Measurements from ENCODE around the gene CRLF2.
"Not testable (repeated sequence)": the region's sequence is repeated elsewhere in the genome, so short reads cannot be mapped to it uniquely, and the experiment has no call there.

CRLF2 gene

GRCh38 chrX:1215123-1215823, 2.8 kb upstream of the CRLF2 start:
- DNase-seq (ENCODE audit: low read depth in 2 of 2, low spot score in 1 of 2): no peak

GRCh38 chrX:1213971-1214370, 1.5 kb upstream of the CRLF2 start:
- DNase-seq (ENCODE audit: low read depth in 2 of 2, low spot score in 1 of 2): no peak

DNA sequence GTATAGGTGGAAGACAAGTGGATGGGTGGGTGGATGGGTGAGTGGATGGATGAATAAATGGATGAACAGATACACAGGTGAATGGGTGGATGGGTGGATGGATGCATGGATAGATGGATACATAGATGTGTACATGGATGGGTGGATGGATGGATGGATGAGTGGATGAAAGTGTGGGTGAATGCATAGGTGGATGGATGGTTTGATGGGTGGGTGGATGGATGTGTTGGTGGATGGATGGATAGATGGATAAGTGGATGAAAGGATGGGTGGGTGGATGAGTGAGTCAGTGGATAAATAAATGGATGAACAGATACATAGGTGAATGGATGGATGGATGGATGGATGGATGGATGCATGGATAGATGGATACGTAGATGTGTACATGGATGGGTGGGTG, 1.6 kb downstream of the CRLF2 start:
- DNase-seq (ENCODE audit: low read depth in 2 of 2, low spot score in 1 of 2): no peak

DNA sequence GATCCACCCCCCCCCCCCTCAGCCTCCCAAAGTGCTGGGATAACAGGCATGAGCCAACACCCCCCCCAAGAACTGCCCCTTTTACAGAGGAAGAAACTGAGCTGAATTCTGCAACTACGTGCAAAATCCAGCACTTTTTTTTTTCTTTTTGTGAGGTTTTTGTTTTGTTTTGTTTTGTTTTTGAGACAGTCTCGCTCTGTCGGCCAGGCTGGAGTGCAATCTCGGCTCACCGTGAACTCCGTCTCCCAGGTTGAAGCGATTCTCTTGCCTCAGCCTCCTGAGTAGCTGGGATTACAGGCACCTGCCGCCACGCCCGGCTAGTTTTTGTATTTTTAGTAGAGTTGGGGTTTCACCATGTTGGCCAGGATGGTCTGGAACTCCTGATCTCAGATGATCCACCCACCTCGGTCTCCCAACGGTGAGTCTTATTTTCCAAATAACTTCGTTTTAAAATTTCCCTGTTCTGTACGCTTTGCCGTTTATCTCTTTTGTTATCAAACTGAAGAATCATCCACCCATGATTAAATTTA, 4.9 kb downstream of the CRLF2 start:
- DNase-seq (ENCODE audit: low read depth in 2 of 2, low spot score in 1 of 2): no peak

GRCh38 chrX:1205681-1206611, 6.5 kb downstream of the CRLF2 start:
- no peak for DNase-seq (ENCODE audit: low read depth in 2 of 2, low spot score in 1 of 2)

DNA sequence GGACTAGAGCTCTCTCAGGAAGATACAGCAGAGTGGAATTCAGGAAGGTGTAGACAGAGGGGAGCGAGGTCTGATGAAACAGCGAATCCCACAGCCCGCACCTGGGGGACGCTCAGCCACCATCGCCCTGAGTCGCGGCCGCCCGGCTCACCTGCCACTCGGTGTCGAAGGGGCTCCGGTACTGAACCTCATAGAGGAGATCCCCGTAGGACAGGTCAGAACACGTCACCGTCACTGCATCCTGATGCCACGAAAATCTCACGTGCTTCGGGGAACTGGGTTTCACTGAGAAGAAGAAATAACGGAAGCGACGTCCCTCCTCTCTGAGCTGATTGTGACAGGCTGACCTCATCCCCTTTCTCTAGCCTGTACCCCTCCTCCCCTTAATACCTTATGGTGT, 10.2 kb downstream of the CRLF2 start:
- no peak for DNase-seq (ENCODE audit: low read depth in 2 of 2, low spot score in 1 of 2)

GRCh38 chrX:1196436-1196835, 16.0 kb downstream of the CRLF2 start:
- no peak for DNase-seq (ENCODE audit: low read depth in 2 of 2, low spot score in 1 of 2)

GRCh38 chrX:1192196-1192595, 20.3 kb downstream of the CRLF2 start:
- not testable (repeated sequence) for DNase-seq (ENCODE audit: low read depth in 2 of 2, low spot score in 1 of 2)

DNA sequence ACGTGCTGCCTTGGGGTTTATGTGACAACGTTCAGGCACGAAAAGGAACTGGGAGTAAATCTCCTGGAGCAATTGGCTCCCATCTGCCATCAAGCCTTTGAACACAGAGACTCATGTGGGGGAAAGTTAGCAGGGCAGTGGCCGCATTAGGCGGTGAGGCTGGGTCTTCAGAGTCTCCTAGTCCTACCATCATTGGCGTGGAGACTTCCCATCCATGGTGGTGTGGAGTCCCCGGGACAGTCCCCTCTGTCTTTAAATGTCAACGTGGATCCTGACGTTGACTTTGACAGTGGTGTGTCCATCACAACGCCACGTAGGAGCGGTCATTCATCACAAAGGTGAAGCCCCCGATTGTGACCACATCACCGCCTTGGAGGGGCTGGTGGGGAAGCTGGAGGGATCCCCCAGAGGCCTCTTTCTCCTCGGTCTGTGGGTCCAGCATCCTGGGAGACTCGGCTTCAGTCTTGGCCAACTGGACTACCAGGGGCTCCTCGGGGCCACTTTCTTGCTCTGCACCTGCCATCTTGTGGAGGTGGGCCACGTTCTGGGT, 21.8 kb downstream of the CRLF2 start:
- DNase-seq (ENCODE audit: low read depth in 2 of 2, low spot score in 1 of 2): no peak

DNA sequence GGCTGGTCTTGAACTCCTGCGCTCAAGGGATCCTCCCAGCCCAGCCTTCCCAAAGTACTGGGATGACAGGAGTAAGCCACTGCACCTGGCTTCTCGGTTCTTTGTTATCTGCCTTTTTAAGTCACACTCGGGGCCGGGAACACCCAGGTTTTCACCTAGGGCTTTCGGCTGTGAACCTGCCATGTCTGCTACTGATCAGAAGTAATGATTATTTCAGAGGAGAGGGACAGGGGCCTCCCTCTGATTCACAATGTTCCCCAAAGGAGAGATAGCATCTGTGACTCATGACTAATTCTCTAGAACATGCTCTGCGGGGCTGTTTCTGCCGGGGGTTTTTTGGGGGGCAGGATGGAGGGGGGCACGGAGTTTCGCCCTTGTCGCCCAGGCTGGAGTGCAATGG, 26.9 kb downstream of the CRLF2 start:
- no peak for DNase-seq (ENCODE audit: low read depth in 2 of 2, low spot score in 1 of 2)

DNA sequence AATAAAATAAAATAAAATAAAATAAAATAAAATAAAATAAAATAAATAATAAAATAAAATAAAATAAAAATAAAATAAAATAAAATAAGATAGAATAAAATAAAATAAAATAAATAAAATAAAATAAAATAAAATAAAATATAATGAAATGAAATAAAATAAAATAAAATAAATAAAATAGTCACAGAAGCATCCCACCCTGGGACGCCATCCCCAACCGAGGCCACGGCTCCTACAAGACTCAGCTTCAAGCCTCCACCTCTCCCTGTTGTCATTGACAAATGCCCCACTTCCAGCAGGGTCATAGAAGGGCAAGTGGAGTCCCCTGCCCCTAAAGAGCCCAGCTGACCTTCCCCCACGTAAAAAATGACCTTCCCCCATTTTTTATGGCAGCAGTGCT, 30.2 kb downstream of the CRLF2 start:
- DNase-seq (ENCODE audit: low read depth in 2 of 2, low spot score in 1 of 2): no peak

DNA sequence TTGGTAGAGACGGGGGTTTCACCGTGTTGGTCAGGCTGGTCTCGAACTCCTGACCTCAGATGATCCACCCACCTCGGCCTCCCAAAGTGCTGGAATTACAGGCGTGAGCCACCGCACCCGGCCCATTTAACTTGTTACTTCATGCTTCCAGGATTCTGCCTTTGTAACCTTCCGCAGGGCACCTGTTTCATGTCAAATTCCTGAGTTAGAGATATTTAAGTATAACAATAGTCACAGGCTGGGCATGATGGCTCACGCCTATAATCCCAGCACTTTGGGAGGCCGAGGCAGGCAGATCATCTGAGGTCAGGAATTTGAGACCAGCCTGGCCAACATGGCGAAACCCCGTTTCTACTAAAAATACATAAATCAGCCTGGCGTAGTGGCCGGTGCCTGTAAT, 30.8 kb downstream of the CRLF2 start:
- not testable (repeated sequence) for DNase-seq (ENCODE audit: low read depth in 2 of 2, low spot score in 1 of 2)

DNA sequence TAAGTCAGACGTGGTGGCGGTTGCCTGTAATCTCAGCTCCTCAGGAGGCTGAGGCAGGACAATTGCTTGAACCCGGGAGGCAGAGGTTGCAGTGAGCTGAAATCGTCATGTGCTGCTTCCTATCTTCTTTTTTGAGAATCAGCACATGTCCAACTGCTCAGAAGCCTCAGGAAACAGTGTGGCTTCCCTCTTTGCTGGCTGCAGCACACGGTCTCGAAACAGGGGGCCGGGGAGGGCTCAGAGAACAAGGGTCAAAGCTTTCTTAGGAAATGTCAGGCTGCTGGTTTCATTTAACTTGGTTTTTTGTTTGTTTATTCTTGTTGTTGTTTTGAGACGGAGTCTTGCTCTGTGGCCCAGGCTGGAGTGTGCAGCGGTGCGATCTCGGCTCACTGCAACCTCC, 31.3 kb downstream of the CRLF2 start:
- no peak for DNase-seq (ENCODE audit: low read depth in 2 of 2, low spot score in 1 of 2)

GRCh38 chrX:1178580-1179057, 33.8 kb downstream of the CRLF2 start:
- DNase-seq (ENCODE audit: low read depth in 2 of 2, low spot score in 1 of 2): no peak

- DNase-seq (ENCODE audit: low read depth in 2 of 2, low spot score in 1 of 2): not testable (repeated sequence)
These were observed 35.7 kb downstream of the CRLF2 start for GRCh38 chrX:1176531-1177320.

DNA sequence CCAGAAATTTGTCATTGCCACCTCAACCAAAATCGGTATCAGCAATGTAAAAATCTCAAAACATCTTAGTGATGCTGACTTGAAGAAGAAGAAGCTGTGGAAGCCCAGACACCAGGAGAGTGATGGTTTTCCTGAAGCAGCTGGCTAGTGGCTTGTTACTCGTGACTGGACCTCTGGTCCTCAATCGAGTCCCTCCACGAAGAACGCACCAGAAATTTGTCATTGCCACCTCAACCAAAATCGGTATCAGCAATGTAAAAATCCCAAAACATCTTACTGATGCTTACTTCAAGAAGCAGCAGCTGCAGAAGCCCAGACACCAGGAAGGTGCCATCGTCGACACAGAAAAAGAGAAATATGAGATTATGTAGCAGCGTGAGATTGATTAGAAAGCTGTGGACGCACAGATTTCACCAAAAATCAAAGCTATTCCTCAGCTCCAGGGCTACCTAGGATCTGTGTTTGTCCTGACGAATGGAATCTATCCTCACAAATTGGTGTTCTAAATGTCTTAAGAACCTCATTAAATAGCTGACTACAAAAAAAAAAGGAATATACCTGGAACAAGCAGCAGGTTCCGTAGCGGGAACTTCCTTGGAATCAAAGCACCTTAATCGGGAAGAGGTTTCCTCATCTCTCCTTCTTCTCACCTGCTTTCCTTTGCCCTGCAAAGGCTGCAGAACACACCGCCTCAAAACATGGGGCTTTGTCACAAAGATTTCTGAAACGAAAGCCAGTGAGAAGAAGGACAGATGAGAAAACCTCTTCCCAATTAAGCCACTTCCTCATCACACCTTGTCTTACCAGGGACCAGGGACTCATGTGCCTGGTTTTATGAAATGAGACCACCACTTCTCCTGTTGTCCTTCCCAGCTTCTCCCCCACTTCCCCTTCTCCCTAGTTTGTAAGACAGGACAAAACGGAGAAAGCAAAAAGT, 37.6 kb downstream of the CRLF2 start:
- DNase-seq (ENCODE audit: low read depth in 2 of 2, low spot score in 1 of 2): not testable (repeated sequence)

DNA sequence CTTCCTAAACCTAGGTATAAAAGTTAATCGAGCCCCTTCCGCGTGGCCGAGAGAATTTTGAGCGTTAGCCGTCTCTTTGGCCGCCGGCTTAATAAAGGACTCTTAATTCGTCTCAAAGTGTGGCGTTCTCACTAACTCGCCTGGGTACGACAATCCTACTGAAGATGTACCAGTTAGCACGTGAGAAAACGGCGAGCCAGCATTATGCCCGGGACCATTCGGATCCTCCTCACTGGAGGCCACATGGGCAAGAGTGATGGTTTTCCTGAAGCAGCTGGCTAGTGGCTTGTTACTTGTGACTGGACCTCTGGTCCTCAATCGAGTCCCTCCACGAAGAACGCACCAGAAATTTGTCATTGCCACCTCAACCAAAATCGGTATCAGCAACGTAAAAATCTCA, 39.0 kb downstream of the CRLF2 start:
- not testable (repeated sequence) for DNase-seq (ENCODE audit: low read depth in 2 of 2, low spot score in 1 of 2)

- no peak for DNase-seq (ENCODE audit: low read depth in 2 of 2, low spot score in 1 of 2)
These were observed 40.0 kb downstream of the CRLF2 start for GRCh38 chrX:1172496-1172895.

DNA sequence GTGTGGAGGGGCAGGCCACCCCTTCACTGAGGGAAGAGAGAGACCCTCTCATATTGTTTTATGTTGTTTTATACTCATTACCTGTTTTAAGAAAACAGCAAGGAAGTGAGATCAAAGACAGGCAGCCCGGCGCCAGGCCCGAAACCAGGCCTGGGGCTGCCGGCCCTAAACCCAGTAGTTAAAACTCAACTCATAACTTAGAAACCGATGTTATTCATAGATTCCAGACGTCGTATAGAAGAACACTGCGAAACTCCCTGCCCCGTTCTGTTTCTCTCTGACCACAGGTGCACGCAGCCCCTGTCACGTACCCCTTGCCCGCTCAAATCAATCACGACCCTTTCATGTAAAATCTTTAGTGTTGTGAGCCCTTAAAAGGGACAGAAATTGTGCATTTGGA, 40.5 kb downstream of the CRLF2 start:
- DNase-seq (ENCODE audit: low read depth in 2 of 2, low spot score in 1 of 2): not testable (repeated sequence)

- no peak for DNase-seq (ENCODE audit: low read depth in 2 of 2, low spot score in 1 of 2)
These were observed 42.2 kb downstream of the CRLF2 start for GRCh38 chrX:1170243-1170642.
